HepG2 (cell line): ENCODE measurements around the gene DENND10. TPM values are rescaled to one million over a fixed set of nuclear protein-coding genes. Genes with fewer than 3 reads are reported as not detected.

Experiments
- ATAC-seq: fragments of 200-7000 bp; cut with Tn5 transposase; 3 replicates; pipeline ENCODE4 v1.9.1; 2020; ENCODE audit warnings: mild to moderate bottlenecking, moderate library complexity
- BruUV-seq: library from RNA; stranded (reverse); fragments of 400-500 nt; replicated peaks from 2 replicates; lab custom pipeline; 2021; lab: Mats Ljungman, UMichigan
- CTCF ChIA-PET: fragments of 300-600 bp; formaldehyde crosslinking; extraction: SDS; loops from one replicate; lab custom pipeline; 2021; ENCODE audit warnings: low total read pairs, inconsistent platforms, low intra/inter-chr PET ratio; lab: Yijun Ruan, JAX
- POLR2A ChIA-PET: fragments of 350-600 bp; sonication (Branson Sonifier 250); formaldehyde crosslinking; loops from one replicate; lab custom pipeline; 2020; ENCODE audit warnings: antibody characterized with exemption, inconsistent platforms; lab: Yijun Ruan, JAX
- DNase-seq: peaks from one replicate; pipeline ENCODE4 v3.0.0-alpha.2; 2015; ENCODE audit warnings: low spot score
- FAIRE-seq: peaks from 3 replicates; lab custom pipeline; 2011; peaks lifted over from hg19 to GRCh38; lab: Jason Lieb, UNC
- H2AFZ ChIP-seq: one replicate; pipeline ENCODE4 v1.6.1; 2011; ENCODE audit warnings: low read length, inconsistent platforms
- H3K27ac ChIP-seq: fragments of 300-600 bp; 3 replicates; pipeline ENCODE4 v1.8.0; 2011; ENCODE audit warnings: mixed run types, mild to moderate bottlenecking, mixed read lengths, low read length, inconsistent platforms; ENCODE audit not compliant: insufficient read depth; ENCODE audit errors: extremely low read length
- H3K27me3 ChIP-seq, 2 experiments: fragments of 200-600 bp in 1 of 2; 2 replicates in 1 of 2; 3 replicates in 1 of 2; pipeline versions ENCODE4 v1.6.0 to v1.8.0; 2011; ENCODE audit warnings: low read length in 2 of 2, mild to moderate bottlenecking in 2 of 2, moderate library complexity in 2 of 2, inconsistent platforms in 1 of 2; ENCODE audit not compliant: insufficient read depth in 2 of 2, control insufficient read depth in 1 of 2
- H3K36me3 ChIP-seq, 2 experiments: fragments of 200-600 bp in 1 of 2; replicated peaks in 1 of 2; 2 replicates in 1 of 2; 3 replicates in 1 of 2; pipeline versions ENCODE4 v1.5.1 to v1.8.0; 2011; ENCODE audit warnings: low read length in 2 of 2, inconsistent platforms in 1 of 2; ENCODE audit not compliant: insufficient read depth in 2 of 2, control insufficient read depth in 1 of 2
- H3K4me1 ChIP-seq: 2 replicates; pipeline ENCODE4 v1.5.1; 2012; ENCODE audit warnings: low read length, inconsistent platforms; ENCODE audit not compliant: insufficient read depth
- H3K4me2 ChIP-seq: 2 replicates; pipeline ENCODE4 v1.6.0; 2011; ENCODE audit warnings: low read depth, low read length, inconsistent platforms
- H3K4me3 ChIP-seq, 3 experiments: fragments of 200-600 bp in 1 of 3; sonication (generic), shearing (Covaris generic) in 1 of 3; replicated peaks in 1 of 3; 2 replicates each; pipeline ENCODE4 v1.5.1; 2011 to 2016; ENCODE audit warnings: low read length in 3 of 3, inconsistent platforms in 2 of 3, low read depth in 2 of 3, mild to moderate bottlenecking in 2 of 3, control low read depth in 1 of 3, mixed read lengths in 1 of 3; ENCODE audit not compliant: insufficient read depth in 1 of 3
- H3K79me2 ChIP-seq: one replicate; pipeline ENCODE4 v1.6.1; 2011; ENCODE audit warnings: low read length, inconsistent platforms; ENCODE audit not compliant: insufficient read depth
- H3K9ac ChIP-seq: 2 replicates; pipeline ENCODE4 v1.6.0; 2011; ENCODE audit warnings: mild to moderate bottlenecking, low read depth, low read length, inconsistent platforms; ENCODE audit not compliant: insufficient read depth
- H3K9me3 ChIP-seq: 2 replicates; pipeline ENCODE4 v1.5.1; 2012; ENCODE audit warnings: mild to moderate bottlenecking, low read length
- H4K20me1 ChIP-seq: 2 replicates; pipeline ENCODE4 v1.6.0; 2011; ENCODE audit warnings: inconsistent platforms, mild to moderate bottlenecking, low read length, moderate library complexity; ENCODE audit not compliant: insufficient read depth
- ARID4A ChIP-seq: sonication (generic); formaldehyde crosslinking; IDR thresholded peaks from 2 replicates; pipeline ENCODE4 v1.5.0; 2020; ENCODE audit warnings: mild to moderate bottlenecking, missing genetic modification reagents, borderline replicate concordance
- ARID5B ChIP-seq: IDR thresholded peaks from 2 replicates; pipeline ENCODE4 v1.4.0; 2020; ENCODE audit warnings: mild to moderate bottlenecking, missing genetic modification reagents
- FOXO1 ChIP-seq: sonication (generic); formaldehyde crosslinking; IDR thresholded peaks from 2 replicates; pipeline ENCODE4 v1.4.0; 2020; ENCODE audit warnings: missing genetic modification reagents
- KLF16 ChIP-seq, 2 experiments: sonication (generic) in 1 of 2; formaldehyde crosslinking in 1 of 2; IDR thresholded peaks; 2 replicates each; pipeline versions ENCODE4 v1.6.1 to v1.8.0; 2016 to 2023; ENCODE audit warnings: missing genetic modification reagents in 2 of 2, missing compliant biosample characterization in 1 of 2
- NCOA1 ChIP-seq: sonication (generic); formaldehyde crosslinking; IDR thresholded peaks from 2 replicates; pipeline ENCODE4 v1.9.0; 2021; ENCODE audit warnings: missing genetic modification reagents
- POLR2G ChIP-seq: fragments of 200-400 bp; formaldehyde crosslinking; IDR thresholded peaks from 2 replicates; pipeline ENCODE4 v1.6.1; 2018; ENCODE audit warnings: mild to moderate bottlenecking, low read depth, low read length, moderate library complexity
- RAD51 ChIP-seq: fragments of 450-650 bp; IDR thresholded peaks from 2 replicates; pipeline ENCODE4 v1.6.1; 2016; ENCODE audit warnings: borderline replicate concordance
- RBFOX2 ChIP-seq: fragments of 200-400 bp; formaldehyde crosslinking; IDR thresholded peaks from 2 replicates; pipeline ENCODE4 v1.6.1; 2017; ENCODE audit warnings: low read depth, mild to moderate bottlenecking, low read length
- SAP130 ChIP-seq: IDR thresholded peaks from 2 replicates; pipeline ENCODE4 v1.6.1; 2016; ENCODE audit warnings: low read depth
- SP140L ChIP-seq: sonication (generic); formaldehyde crosslinking; IDR thresholded peaks from 2 replicates; pipeline ENCODE4 v1.4.0; 2020; ENCODE audit warnings: missing genetic modification reagents, borderline replicate concordance
- SUZ12 ChIP-seq: fragments of 150-350 bp; IDR thresholded peaks from 2 replicates; pipeline ENCODE4 v1.6.1; 2014; ENCODE audit warnings: low read depth, low read length
- SYNCRIP ChIP-seq: fragments of 200-400 bp; formaldehyde crosslinking; IDR thresholded peaks from 2 replicates; pipeline ENCODE4 v1.6.1; 2018; ENCODE audit warnings: mild to moderate bottlenecking, low read depth, low read length; ENCODE audit not compliant: insufficient read depth
- THAP11 ChIP-seq: IDR thresholded peaks from 2 replicates; pipeline ENCODE4 v1.6.1; 2016; ENCODE audit warnings: missing biosample characterization, missing genetic modification reagents
- ZNF589 ChIP-seq: sonication (generic); formaldehyde crosslinking; conservative IDR thresholded peaks from 2 replicates; pipeline ENCODE4 v1.8.0; 2022; ENCODE audit warnings: mild to moderate bottlenecking, moderate library complexity, missing genetic modification reagents
- ZNF720 ChIP-seq: sonication (generic); formaldehyde crosslinking; IDR thresholded peaks from 2 replicates; pipeline ENCODE4 v1.4.0; 2020; ENCODE audit warnings: missing genetic modification reagents
- ZNF775 ChIP-seq: sonication (generic); formaldehyde crosslinking; IDR thresholded peaks from 2 replicates; pipeline ENCODE4 v1.4.0; 2020; ENCODE audit warnings: missing genetic modification reagents, mild to moderate bottlenecking, moderate library complexity, borderline replicate concordance
- WGBS: methylation state at CpG from one replicate; pipeline ENCODE4 v1.1.6; 2017; ENCODE audit warnings: low lambda C conversion rate; 5-methylcytosine and 5-hydroxymethylcytosine counted together
- in situ Hi-C: cut with HindIII; loops from 2 replicates; pipeline ENCODE4 v1.10.0; 2017; ENCODE audit warnings: low pct_unique_long_range_greater_than_20kb; ENCODE audit not compliant: extremely low pct_ligation_motif_present
- intact Hi-C: fragments of 100-400 bp; cut with micrococcal nuclease; formaldehyde crosslinking; loops from one replicate; pipeline ENCODE4 v1.10.0; 2022; ENCODE audit not compliant: unreplicated experiment
- polyA plus RNA-seq, 8 experiments: library from polyadenylated mRNA; depleted of rRNA in 3 of 8; stranded (reverse) in 7 of 8; unstranded in 1 of 8; fragments of >200 nt; fragmentation: Illumina TruSeq in 4 of 8; extraction: Trizol in 4 of 8; gene quantifications; 2 replicates each; pipeline versions ENCODE4 v1.2.1 to v1.2.3, GENCODE V29; 2011 to 2016; ENCODE audit warnings: low read depth in 4 of 8, missing spikeins in 1 of 8, mixed read lengths in 1 of 8; ENCODE audit not compliant: insufficient read depth in 1 of 8
- total RNA-seq, 5 experiments: library from RNA; depleted of rRNA; stranded (reverse); fragments of >200 nt; fragmentation: Illumina TruSeq; extraction: Trizol; gene quantifications; 2 replicates each; pipeline ENCODE4 v1.2.3, GENCODE V29; 2016; ENCODE audit warnings: low read depth in 1 of 5

The DENND10 gene
- total and polyA plus RNA-seq, 2 of the 13 experiments (the other 11 are each of a cell fraction or from before 2014, with no cell fraction given) = 43.7 to 78.8 TPM

GRCh38 chr10:119078422-119079179 lies 25.3 kb upstream of the DENND10 start:
- Histone ChIP-seq H3K9ac (peak overlapping the region; percentile 95), H3K36me3 (peaks cover 2 to 6% of the 10 kb centered on the region in 2 experiments; a peak in 3 of 5 replicates), H4K20me1 (peaks cover 63% of the 10 kb centered on the region), H3K27ac (peak overlapping the region; percentile 94), H2AFZ (no peak overlapping the region), H3K27me3 (no peaks in the 10 kb centered on the region; a peak in 1 of 5 replicates), H3K79me2 (peaks cover 74% of the 10 kb centered on the region), H3K9me3 (no peaks in the 10 kb centered on the region), H3K4me1 (peaks cover 47% of the 10 kb centered on the region), H3K4me2 (peak overlapping the region; percentile 83), H3K4me3 (peak overlapping the region; percentile 79 to 99 (median 90); a peak in 5 of 6 replicates)
- ATAC-seq = no peak
- FAIRE-seq = no peak
- ChIA-PET CTCF (no interaction called here), POLR2A (interaction anchor here (0.5 to 3.3 kb wide), 3 partner anchors 26 to 329 kb away, joined by 3 to 26 read pairs (median 5); partner anchors contain the start of gene DENND10)
- in situ Hi-C loops = loop anchor here (5.0 kb wide), 1 partner anchor 46 kb away; no protein-coding TSS in a partner anchor
- BruUV-seq = TSS peak; percentile 61
- TF ChIP-seq SP140L (CRISPR knock-in tag) (no peak), ARID4A (CRISPR knock-in tag) (no peak), NCOA1 (CRISPR knock-in tag) (no peak), RAD51 (no peak), ZNF720 (CRISPR knock-in tag) (no peak), THAP11 (CRISPR knock-in tag) (no peak), KLF16 (CRISPR knock-in tag; IDR thresholded peaks at IDR 0.05) (peak in 1 of 2 experiments; percentile 34; a peak in 1 of 4 replicates), ARID5B (CRISPR knock-in tag) (no peak), ZNF589 (CRISPR knock-in tag) (no peak), ZNF775 (CRISPR knock-in tag) (no peak), SAP130 (CRISPR knock-in tag) (peak; percentile 26; the same call in 1 of the 2 replicates), FOXO1 (CRISPR knock-in tag) (no peak), SUZ12 (no peak), POLR2G (peak; percentile 24; the same call in 1 of the 2 replicates), RBFOX2 (0 out of 2 replicates have a peak, but pooled peaks have one; percentile 47), SYNCRIP (no peak)
- no peak for DNase-seq
- WGBS = 8% methylated on average over 10 of the region's 10 CpGs
- intact Hi-C loops = loop anchor here (5.0 kb wide), 1 partner anchor 46 kb away; no protein-coding TSS in a partner anchor
